NCI-H1417 (cell line): ENCODE measurements around the gene MT3.
A peak's percentile ranks its signal among the peaks of the same experiment; 100 is the strongest.

Experiments
- DNase-seq, 3 experiments: peaks; one replicate each; lab custom pipeline; 2025; lab: John Stamatoyannopoulos, UW

Gene MT3

DNA sequence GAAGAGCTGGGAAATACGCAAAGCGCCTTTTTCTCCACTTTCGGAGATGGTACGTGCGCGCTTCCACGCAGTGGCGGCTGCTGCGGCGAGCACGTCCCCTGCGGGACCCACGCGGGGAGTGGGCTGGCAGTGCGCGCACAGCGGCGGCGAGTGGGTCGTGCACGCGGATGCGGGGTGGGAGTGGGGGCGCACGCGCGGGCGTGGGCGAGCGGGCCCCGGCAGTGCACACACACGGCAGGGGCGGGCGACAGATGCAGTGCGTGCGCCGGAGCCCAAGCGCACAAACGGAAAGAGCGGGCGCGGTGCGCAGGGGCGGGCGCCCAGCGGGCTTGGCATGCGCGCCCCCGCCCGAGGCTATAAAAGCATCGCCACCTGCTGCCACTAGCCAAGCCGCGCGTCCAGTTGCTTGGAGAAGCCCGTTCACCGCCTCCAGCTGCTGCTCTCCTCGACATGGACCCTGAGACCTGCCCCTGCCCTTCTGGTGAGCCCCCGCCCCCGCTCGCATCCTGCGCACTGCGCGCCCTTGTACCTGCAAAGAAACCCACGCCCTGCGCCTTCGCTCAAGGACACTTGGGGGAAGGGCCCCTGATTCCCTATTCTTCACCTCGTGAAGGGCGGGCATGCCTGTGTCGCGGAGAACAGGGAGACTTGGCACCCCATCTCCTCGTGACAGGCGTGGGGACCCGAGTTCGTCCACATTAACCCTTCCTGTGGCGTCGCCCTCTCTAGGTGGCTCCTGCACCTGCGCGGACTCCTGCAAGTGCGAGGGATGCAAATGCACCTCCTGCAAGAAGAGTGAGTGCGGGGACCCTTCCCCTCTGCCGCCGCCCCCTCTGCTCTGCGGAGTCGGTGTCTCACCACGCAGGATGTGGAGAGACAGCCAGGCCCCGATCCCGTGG, at the start of gene MT3:
Gene MT3, plus strand, starts transcription at position 388 of the 899 bp plus-strand sequence. Its CDS starts 63 bp downstream, at position 451.
- peak; percentile 11 to 86 (median 82) for DNase-seq

DNA sequence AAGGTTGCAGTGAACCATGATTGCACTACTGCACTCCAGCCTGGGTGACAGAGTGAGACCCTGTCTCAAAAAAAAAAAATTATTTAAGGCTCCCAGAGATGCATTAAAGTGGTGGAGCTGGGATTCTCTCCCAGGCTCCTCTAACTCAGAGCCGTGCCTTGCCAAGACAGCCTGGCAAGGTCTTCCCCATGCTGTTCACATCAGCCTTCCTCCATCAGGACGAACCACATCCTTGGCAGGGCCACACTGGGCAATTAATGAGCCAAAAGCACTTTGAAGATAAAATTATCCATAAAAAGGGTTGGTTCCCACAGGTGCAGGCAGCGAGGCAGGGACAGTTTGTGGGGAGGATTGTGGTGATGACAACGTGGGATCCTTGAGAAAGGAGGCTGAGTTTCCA, 49.7 kb upstream of the MT3 start:
- no peak for DNase-seq

DNA sequence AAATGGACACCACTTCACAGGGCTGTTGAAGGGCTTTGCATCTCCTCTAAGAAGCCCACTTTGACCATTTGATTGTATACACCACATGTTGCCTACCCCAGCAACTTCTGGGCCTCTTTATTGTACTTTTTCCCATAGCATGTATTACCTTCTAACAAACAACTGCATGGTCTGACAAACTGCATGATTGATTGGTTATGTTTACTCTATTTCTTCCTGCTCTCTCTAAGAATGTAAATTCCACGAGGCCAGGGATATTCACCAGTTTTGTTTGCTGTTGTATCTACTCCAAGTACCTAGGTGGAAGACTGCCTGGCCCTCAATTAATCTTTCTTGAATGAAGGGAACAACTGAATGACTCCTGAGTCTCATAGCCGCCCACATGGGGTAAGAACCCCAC, 47.3 kb upstream of the MT3 start:
- DNase-seq, result no peak

DNA sequence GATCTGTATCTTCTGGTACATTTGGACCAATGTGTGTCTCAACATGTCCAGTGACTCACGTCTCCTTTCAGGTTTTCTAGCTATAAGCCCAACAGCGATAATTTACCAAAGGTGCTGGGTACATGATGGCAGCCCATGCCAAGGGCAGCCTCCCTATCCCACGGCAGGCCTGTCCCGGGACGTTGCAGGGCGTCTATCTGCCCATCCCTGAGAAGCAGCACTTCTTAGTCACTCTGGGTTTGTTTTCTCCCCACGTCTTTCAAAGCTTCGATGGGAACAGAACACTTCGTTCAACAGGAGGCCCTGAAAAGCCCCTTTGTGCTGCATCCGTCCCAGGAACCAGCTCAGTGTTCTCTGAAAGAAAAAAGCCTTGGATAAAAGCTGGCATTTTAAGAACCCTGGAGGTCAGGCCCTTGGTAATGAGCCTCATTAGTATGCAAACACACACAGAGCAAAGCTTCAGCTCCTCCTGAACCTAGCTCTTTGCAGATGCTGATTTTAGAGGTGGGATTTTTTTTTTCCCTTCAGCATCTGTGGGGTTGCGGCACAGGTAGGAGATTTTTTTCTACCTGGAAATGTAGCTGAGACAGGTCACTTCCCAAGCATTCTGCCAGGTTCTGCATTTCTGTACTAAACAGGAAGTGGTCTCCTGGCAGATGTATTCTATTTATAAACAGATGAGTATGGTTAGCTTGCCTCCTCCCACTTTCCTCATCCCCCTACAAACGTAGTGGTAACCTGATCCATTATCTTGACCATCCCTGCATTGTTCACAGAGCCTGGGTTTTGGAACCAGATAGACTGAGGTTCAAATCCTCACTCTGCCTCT, 42.0 kb upstream of the MT3 start:
- peak in 1 of 3 experiments; percentile 35 for DNase-seq

DNA sequence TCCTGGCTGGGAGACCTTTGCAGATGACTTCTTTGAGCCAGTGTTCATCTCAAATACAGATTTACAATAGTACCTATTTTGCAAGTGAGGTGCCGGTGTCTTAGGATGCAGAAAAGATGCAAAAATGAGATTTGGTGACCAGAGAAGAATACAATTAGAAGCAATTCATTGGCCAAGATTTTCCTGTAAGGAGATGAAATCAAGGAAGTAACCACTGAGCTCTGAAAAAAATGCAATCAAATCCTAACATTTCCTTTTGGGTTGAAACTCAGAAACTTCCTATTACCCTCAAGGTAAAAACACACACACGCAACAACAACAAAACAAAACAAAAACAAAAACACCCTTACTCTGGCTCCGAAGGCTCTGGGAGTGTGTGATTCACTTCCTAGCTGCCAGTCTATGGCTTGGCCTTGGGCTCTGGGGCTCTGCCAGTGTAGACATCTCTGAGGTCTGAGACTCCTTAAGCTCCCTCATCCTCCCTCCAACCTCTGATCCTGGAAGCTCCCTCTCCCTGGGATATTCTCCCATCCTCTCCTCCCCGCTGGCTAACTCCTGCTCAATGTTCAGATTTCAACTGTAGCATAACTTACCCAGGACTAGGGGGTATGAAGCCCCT, 41.3 kb upstream of the MT3 start:
- no peak for DNase-seq

DNA sequence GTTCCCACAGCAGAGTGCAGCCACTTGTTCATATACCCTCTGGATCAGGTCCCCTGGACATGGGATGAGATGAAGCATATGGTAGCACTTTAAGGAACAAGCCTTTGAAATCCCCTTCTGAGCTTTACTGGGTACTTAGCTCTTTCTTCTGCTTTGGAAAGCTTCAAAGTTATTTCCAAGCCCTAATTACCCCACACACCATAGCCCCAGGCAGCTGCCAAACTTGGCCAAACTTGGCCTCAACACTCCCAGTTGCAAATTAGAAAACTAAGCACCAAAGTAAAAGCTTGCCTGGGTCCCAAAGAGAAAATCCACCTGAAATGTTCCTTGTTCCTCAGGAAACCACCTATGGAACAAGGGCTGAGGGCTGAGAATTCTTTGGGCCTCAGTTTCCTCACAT, 40.2 kb upstream of the MT3 start:
- no peak for DNase-seq

DNA sequence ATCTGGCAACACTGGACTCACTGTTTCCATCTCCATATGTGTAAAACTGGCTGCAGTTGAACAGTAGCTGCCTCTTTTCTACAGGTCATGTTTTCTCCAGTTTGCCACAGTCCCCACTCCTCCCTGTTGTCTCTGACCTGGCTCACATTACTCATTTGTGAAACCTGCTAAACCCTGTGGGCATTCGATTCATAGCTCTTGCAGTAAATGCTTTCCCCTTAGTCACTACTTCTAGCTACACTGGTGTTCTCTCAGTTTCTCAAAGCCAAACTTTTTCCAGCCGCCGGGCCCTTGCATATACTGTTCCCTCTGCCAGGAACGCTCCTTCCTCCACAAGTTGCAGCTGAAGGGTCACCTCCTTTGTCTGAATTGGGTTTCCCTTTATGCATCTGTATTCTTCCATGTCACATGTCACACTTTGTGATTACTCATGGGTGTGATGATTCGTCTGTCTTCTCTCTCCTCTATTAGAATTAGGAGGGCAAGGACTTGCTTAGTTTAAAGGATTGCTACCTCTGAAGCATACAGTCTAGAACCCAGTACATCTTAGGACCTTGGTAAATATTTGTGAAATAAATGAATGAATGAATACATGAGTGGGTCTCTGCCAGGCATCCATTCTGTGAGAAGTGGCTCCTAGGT, 39.5 kb upstream of the MT3 start:
- DNase-seq, result no peak

DNA sequence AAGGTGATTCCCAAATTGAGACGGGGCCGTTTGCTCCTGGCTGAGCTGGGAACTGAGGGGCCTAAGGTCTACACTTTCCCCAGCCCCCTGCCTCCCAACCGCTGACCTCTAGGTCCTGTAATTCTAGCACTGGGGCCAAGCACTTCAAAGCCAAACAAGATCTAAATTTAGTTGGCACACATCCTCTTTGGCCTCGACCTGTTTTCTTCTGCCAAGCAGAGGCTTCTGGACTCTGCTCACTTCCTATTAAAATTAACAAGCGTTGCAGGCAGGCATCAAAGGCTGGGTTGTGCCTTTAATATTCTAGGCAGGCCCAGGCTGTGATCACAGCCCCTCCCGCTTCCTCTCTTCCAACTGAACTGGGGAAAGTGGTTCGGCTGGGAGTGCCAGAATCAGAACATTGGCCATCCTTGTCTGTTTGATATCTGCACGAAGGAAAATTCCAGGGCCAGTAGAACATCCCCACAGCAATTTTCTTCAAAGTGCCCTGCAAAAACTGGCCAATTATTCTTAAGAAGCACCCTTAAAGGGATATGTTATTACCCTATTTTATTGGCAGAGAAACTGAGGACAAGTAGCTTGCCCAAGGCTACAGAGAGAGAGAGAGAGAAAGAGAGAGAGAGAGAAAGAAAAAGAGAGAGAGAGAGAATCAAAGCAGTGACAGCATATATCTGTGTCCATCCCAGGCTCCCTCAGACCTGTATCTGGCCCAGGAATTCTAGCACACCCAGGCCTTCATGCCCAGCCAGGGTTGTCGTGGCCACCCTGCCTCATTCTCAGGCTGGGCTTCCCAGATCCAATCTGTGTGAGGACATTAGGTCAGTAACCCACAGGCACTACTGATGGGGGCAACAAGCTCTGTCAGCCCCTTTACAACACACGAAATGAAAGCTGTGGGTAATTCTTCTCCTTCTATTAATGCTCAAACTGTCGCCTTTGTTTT, 37.3 kb upstream of the MT3 start:
- DNase-seq, result no peak

DNA sequence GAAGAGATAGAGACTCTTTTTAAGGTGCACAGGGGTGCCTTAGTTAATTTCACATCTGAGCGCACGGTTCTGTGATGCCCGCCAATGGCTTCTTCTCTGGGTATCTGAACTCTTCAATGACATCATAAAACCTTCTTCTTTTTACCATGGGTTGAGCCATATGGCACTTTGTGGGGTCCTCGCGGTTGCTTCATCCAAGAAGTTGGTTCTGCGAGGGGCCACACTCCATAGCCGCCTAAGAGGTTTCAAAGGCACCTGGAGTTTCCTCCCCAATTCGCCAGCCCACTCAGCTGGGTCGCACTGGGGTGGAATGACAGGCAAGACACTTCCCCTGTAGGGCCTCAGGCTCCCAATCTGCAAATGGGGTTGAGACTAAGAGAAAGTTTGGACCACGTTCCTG, 34.9 kb upstream of the MT3 start:
- no peak for DNase-seq

DNA sequence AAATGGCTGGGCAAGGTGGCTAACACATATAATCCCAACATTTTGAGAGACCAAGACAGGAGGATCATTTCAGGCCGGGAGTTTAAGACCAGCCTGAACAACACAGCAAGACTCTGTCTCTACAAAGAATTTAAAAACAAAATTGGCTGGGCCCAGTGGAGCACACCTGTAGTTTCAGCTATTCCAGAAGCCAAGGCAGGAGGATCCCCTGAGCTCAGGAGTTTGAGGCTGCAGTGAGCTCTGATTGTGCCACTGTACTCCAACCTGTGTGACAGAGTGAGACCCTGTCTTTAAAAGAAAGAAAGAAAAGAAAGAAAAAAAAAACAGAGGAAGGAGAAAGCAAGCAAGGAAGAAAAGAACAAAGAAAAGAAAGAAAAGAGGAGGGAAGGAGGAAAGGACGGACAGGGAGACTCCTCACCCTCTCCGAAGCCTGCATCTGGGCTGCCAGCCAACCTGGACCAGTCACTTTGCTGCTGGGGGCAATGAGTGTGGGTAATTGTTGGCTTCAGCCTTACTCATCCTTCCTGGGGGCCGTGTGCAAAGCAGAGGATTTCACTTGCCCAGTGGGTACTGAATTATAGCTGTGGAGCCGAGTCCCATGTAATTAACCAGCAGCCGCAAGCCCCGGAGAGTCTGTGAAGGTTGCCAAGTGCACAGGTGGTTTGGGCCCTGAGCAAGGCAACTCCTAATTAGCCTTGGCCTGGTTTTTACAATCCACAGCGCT, 31.1 kb upstream of the MT3 start:
- peak in 2 of 3 experiments; percentile 67 to 89 for DNase-seq

DNA sequence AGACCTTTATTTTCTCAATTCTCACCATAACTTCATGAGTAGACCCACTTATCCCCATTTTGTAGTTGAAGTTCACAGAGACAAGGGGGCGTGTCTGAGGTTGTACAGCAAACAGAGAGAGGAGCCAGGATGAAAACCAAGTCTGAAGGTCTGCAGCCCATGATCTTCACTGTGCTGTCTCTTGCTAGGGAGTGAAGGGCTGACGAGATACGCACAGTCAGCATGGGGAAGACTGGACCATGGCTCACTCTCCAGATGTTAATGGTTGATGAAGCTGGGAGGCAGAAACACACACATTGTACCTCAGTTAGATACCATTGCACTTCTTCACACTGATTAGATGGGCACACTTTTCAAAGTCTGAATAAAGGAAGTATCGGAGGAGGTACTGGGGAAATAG, 30.2 kb upstream of the MT3 start:
- no peak for DNase-seq

DNA sequence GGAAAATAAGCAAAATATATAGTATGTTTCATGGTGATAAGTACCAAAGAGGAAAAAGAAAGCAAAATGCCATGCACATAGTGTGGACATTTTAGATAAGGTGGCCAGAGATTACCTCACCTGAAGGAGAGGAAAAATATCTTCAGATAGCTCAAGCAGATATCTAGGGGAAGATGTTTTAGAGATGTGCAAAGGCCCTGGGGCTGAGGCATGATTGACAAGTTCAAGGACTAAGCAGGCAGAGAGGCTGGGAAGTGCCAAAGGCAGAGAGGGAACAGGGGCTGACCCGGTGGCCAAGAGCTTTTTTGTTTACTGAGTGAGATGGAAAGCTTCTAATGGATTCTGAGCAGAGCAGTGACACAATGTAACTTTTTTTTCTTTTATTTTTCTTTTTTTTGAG, 28.9 kb upstream of the MT3 start:
- DNase-seq, result no peak

DNA sequence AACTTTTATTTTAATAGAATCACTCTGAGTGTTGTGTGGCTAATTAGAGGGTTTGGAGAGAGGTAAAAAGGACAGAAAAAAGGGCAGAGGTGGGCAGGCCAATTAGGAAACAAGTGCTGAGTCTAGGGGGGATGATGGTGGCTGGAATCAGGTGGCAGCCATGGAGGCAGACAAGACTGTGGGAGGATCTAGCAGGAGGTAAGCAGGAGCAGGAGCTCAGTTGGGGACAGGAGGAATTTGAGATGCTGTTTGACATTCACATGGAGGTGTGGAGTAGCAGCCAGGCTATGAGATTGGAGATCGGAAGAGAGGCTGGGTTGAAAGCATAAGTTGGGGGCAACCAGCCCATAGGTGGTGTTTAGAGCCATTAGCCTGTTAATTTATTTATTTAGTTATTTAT, 28.2 kb upstream of the MT3 start:
- no peak for DNase-seq

DNA sequence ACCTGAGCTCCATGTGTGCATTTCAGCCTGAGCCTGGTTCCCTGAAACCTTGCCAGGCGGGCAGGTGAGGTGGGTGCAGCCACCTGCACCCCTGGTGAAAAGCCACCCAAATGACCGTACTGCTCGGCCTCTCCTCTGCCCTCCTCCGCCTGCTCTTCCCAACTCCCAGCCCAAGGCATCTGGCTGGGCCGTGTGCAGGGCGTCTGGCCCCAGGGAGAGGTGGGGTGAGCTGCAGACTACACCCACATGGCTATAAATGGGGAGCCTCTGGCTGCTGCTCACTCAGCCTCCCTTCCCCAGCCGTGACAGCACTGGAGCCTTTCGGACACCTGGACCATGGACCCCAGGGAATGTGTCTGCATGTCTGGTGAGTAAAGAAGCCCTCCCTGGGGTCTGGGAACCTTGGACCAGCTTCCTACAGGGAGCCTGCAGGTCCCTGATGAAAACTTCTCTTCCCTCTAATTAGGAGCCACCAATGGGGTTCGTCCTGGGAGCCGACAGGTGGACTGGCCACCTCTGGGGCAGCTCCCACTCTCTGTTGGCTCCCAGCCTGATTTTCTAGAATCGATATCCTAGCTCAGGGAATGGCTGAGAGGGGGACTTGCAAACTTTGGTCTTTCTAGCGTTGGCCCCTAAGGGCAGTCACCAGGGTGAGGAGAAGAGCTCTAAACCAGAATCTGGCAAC, 24.4 kb upstream of the MT3 start, which contains the start of gene MT4:
Gene MT4, plus strand, starts transcription at position 281 of the 685 bp plus-strand sequence. Its CDS starts 56 bp downstream, at position 337.
- DNase-seq, result no peak

DNA sequence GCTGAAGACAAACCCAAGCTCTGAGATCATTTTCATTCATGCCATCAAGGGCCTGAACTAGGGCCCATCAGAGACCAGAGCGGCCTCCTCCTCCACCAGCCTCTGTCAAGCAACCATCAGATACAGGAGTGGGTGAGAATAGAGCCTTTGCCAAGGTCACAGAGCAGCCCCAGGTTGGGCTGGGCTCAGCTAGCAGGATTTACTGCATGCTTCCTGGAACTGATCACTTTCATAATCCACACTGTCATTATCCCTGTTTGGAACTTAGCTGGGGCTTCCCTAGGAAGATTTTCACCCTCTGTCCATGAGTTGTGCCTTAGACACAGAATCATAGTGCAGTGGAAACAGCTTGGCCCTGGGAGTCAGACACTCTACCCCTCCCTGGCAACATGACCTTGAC, 19.4 kb upstream of the MT3 start:
- DNase-seq, result no peak

DNA sequence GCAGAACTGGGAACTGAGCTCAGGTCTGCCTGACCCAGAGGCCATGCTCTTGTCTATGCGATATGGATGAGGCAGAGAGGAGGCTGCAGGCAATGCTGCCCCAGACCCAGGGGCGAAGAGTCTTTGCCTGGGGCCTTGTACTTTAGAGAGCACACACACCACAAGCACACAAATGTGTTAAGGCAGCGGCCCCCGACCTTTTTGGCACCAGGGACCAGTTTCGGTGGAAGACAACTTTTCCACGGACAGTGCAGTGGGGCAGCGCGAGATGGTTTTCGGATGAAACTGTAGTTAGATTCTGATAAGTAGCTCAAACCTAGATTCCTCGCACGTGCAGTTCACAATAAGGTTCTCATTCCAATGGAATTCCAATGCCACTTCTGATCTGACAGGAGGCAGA, 17.8 kb upstream of the MT3 start:
- no peak for DNase-seq

DNA sequence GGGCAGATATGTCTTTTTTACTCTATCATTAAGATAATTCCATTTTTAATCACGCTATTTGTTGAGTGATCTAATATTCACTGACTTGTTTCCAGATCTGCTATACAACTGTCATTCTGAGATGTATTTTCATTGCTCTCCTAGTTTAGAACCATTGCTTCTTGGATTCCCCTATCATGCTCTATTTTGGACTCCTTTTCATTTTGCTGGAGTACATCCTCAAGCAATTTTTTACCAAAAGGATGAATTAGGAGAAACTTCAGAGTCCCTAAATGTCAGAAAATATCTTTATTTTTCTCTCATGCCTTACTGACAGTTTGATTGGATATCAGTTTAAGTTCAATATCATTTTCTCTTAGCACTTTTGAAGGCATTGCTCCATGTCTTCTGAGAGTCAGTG, 14.7 kb upstream of the MT3 start:
- no peak for DNase-seq

DNA sequence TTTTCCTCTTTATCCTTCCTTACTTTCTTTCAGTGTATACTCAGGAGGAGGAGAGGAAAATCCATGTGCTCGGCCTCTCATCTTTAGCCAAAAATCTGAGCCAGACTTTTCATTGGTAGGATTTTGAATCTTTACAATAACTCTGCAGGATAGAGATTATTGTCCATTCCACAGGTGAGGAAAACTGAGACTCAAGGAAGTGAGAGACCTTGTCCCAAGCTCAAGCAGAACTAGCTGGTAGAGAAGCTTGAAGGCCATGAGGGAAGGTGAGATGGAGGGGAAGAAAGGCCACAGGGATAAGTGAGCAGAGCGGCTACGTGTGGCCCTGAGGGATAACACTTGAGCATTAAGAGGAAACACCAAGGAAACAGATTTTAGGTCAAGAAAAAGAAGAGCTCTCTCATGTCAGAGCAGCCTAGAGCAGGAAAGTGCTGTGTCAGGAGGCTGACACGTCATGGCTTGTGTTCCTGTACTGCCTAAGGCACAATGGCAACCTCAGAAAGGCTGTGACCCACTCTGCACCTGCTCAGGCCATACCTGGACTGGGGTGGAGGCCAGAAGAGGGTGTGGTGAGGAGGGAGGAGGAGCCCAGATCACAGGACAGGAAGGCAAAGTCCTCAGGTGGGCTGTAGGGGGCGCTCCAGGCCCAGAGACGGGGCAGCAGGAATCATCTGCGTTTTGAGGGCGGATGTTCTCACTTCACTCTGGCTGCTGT, 12.6 kb upstream of the MT3 start:
- peak; percentile 21 to 61 (median 29) for DNase-seq

DNA sequence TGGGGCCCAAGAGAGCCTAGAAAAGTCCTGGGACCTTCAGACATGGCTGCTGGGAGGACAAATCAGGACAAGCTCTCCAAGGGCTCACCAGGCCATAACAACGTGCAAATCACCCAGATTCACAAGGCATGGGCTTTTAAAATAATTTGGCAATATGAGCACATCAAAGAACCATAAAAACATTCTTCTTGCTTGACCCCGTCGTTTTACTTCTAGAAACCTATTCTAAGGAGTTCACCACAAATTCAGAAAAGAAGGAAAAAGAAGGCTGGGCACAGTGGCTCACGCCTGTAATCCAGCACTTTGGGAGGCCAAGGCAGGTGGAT, 12.1 kb upstream of the MT3 start:
- no peak for DNase-seq
